NCI-H1092 (cell line): Measurements from ENCODE around the gene MAL.

Experiments
- DNase-seq: peaks from one replicate; lab custom pipeline; 2025; lab: John Stamatoyannopoulos, UW

Gene MAL

DNA sequence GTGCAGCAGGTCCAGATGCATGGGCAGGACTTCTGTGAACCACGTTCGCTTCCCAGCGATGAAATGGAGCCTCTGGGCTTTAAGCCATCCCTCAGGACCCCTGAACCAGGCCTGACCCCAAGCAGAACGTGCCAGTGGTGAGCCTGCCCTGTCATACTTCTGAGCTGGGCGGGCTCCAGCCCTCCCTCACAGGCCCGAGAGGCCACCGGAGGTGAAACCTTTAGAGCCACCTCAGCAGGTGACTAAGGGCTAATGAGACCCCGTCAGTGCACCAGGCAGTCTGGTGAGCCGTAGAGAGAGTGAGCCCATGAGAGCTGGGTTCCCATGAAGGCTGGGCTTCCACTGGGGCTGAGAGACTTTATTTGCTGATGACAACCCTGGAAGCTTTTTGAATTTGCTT lies 8.9 kb upstream of the MAL start:
- no peak for DNase-seq

DNA sequence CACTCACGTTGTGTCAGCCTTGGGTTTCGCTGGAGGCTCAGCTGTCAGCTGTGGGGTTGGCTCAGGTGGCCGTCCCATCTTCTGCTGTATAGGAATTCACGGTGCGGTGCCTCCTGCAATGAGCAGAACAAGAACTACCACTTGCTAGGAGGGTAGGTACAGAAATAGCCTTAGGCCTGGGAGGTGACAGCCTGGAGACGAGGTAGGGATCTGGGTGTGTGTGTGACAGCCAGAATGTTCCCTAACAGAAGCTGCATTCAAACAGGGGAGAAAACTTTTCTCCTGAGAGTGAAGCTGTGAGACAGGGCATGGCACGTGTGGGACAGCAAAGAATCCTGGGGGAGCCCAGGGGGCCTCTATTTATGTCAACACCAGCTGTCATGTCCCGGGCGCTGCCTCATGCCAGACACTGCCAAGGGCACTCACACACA lies 8.4 kb upstream of the MAL start:
- no peak for DNase-seq

DNA sequence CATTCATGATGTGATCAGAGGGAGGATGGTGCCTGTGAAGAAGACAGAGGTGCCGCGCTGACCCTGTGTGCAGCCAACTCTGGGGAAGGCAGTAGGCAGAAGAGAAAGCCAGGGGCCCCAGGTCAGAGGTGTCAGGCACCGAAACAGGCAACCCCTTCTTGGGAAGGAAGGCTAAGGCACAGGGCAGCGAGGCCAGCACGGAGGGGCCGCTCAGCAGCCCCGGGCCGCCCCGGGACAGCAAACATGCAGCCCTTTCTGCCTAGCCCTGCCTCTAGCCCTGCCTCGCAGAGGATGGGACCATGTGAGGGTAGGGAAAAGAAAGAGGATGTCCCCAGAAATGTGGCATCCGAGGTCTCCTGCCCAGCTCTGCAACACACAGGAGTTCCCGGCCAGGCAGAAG lies 7.7 kb upstream of the MAL start:
- no peak for DNase-seq

DNA sequence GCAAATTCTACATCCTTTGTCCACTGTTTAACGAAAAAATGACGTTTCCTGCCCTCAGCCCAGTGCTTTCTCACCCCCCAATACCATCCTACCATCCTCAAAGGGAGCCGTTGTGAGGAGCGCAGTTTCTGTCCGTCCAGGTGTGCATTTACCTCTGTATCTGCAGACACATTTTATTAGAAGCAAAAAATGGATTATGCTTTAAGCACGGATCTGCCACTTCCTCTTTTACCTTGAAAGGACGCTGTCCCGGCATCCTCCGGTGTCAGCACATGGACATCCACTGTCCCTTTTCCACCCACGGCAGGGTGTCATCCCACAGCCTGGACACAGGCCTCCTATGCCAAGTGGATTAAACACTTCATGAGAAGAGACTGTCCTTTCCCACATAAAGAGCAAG lies 7.2 kb upstream of the MAL start:
- DNase-seq, result no peak

DNA sequence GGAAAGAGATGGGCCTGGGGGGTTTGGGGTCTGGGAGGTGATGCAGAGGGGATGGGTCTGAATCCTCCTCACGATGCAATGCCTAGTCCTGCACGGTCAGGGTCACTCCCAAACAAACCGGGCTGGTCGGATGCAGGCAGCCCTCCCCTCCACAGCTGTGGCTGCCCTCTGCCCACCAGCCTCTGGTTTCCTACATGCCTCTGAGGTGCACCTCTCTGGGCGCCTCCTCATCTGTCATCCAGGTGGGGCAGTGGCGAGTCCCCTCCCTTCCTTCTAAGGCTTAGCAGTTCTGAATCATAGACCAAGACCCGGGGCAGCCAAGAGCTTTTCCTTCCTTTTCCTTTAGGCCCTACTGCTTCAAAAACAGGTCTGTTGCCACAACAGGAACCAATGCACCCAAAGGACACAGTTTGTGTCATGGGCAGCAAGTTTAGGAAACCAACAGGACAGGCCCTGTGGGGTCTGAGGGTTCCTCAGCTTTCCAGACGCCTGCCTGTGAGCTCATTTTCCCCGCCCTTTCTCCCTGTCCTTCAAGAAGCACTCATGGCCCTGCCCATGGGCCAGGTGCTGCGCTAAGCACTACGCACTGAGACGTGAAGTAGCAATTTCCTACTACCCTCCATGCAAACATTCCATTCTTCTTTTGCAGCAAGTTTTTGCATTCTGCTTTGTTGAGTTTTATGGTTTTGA lies 6.5 kb upstream of the MAL start:
- DNase-seq, result no peak

DNA sequence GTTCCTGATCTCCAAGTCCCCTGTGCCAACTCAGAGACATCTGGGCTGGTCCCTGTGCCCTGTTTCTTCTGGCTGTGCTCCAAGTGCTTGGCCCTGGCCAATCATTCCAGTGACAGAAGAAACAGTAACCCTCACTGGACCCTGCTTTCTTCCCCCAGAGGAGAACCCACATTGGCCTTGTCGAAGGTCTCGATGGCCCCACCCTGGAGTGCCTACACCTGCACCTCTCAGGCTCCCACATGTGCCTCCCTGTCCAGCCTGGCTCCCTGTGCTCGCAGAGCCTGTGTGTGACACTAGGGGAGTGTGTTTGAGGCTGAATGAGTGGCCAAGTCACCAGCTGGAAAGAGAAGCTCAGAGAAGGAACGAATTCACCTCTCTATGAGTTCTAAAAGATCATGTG lies 5.9 kb upstream of the MAL start:
- DNase-seq, result no peak

DNA sequence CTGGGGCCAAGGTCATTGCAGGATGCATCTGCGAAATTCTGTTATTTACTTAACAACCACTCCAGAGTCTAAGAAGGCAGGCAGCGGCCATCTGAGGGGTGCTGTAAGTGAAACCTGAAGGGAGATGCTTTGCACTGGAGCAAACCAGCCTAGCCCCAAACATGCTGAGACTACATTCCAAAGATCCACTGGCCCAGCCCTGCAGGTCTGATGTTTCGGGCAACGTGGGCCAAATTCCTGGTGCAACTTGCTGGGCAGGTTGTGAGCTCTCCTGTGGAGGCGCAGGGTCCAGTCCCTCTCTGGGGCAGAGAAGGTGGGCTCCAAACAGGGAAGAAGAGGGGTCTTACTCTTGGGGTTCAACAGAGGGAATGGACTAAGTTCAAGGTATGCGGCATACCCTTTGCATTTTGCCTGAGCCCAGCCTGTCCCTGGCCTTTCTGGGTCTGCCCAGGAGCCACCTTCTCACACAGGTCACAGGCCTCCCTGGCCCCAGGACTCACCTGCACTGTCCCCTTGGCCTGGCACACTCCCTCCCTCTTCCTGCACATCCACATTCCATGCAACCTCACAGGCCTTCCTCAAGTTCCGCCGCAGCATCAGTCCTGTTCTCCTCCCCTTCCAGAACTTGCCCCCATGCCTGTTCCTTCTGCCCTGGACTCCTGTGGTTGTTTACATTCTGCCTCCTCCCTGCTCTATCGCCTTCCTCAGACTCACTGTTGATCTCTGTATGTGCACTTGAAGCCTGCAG lies 5.1 kb upstream of the MAL start:
- no peak for DNase-seq

DNA sequence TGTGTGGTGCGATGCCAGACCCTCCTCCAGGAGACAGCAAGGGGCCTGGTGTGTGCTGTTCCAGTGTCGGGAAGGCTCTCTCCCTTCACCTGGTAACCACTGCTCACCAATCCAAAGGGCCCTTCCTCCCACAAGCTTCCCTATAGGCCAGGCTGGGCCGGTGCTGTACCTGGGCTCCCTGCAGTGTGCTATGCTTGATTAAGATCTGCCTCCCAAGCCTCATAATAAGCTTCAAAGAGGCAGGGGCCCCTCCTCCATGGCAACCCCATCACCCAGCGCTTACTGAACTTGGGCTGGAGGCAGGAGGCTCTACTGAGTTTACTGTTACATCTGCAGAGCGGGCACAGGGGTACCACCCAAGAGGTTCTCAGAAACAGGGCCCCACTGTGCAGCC lies 4.5 kb upstream of the MAL start:
- no peak for DNase-seq

DNA sequence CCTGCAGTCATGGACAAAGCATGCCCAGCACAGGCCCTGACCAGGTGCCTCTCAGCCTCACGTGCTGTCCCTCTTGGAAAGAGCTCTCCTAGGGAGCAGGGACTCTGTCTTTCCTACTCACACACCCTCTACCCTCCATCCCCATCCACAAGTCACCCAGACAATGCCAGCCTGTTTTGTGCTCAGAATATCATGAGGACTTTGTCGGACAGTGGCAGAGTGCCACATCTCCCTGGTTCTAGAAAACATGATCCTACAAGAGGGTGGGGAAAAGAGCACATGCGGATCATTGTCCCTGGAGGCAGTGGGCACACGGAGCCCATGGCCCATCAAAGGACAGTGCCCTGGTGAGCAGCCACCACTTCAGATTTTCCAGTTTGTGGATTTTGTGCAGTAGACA lies 3.7 kb upstream of the MAL start:
- no peak for DNase-seq

DNA sequence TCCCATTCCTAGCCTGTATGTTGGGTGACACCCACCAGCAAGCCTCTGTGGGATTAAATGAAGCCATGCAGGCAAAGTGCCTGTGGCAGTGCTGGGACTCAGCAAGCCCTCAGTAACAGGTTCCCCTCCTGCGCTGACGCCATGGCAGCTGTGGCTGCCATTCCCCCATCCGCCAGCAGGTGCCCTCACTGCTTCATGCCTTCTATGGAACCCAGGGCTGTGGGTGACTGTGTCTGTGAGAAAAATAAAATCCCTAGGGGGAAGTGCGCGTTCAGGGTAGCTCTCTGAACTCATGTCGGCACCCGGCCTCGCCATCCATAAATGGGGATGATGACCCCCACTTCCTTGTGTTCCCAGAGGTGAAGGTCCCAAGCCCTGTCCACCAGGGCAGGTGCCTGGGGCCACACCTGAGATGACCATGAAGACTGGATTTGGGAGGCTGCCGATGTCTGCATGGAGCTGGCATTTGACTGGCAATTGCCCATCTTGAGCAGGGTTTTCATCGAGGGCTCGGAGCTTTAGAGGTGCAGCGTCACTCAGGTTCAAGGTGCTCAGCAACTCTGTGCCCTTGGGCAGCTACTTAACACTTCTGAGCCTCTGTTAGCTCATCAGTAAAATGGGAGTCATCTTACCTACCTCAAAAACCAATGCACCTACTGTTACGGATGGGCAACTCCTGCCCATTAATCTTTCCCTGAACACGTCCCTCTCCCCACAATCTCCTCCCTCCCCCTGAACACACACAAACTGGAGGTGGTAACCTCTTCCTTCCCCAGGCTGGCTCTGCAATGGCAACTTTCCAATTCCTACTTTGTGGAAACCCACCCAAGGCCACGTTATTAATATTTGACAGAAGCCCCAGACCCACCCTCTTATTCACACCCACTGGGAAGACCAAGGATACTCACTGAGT lies 2.9 kb upstream of the MAL start:
- peak; percentile 48 for DNase-seq

DNA sequence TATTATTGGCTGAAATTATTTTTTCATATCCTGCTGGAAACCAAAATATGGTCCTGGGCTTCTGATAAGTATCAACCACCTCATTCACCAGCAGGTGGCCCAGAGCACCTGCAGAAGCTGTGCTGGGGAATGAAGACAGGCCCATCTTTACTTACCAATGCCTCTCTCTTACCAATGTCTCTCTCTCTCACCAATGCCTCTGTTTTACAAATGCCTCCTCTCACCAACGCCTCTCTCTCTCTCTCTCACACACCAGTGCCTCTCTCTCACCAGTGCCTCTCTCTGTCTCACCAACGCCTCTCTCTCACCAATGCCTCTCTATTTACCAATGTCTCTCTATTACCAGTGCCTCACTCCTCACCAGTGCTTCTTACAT lies 2.3 kb upstream of the MAL start:
- no peak for DNase-seq

DNA sequence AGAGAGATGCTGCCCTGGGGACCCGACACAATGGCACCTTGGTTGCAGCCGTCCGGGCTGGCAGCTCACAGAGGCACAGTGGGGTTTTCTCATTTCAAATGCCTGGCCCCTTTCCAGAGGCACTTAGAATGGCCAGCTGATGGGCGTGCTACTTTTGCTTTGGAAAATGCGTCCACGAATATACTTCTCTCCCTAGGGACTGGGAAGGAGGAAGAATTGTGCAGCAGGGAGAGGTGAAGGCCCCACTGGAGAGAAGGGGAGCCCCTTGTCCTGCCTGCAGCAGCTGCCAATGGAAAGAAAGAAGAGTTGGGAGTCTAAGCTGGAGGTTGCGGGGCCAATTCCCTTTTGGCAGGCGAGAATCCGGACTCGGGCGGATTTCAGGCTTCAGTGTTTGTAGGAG lies 1.1 kb upstream of the MAL start:
- DNase-seq, result no peak

DNA sequence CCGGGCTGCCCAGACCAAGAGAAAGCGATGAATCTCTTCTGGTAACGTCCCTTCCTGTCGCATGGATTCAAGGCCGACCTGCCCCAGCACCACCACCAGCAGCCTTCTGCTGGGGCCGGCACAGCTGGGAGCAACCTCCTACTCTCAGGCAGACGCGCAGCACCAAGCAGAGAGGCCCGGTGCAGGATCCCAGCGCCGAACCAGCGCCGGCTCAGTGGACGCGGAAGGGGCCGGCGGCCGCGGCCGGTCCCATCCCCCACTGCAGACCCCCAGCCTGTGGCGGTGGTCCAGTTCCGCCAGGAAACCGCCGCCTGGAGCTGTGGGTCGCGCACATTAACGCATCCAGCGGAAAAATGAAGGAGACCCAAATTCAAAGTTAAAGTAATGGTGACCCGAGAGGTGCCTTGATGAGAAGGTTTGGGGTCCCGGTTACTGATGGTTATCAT lies 525 bp upstream of the MAL start:
- no peak for DNase-seq

DNA sequence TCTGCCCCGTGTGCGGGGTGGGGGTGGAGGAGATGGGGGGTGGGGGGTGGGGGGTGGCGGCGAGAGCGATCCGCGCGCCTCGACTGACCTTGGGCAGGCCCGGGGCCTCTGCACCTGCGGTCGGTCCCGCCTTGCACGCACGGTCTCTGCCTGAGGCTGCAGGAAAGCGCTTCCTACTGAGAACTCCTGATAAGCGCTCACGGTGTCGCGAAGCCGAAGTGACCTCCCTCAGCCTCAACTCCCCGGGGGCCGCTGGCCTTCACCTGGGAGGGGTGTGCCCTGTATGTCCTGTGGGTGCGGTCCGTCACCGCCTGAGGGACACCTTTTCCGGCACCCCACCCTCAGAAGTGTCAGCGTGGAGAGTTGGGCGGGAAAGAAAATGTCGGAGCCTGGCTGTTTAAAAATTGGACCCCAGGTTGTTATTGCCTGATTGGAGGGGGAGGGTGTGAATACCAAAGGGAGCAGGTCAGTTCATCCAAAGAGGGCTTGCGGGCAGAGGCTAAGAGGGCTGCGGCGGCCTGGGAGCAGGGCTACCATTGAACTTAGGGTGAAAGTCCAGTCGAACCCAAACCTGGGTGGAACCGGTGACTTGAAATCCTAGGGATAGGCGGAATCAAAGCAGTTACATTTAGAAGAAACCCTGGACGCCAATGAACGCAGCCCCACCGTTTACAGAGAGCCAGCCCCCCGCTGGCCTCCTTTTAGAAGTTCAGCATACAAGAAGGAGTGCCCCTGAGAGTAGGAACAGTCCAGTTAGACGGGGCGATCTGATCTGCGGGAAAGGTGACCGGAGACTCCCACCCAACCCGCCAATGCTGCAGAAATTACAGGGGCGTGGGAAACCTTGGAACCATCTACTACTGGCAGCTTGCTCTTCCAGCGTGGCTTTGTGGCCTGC lies 1.2 kb downstream of the MAL start:
- no peak for DNase-seq

DNA sequence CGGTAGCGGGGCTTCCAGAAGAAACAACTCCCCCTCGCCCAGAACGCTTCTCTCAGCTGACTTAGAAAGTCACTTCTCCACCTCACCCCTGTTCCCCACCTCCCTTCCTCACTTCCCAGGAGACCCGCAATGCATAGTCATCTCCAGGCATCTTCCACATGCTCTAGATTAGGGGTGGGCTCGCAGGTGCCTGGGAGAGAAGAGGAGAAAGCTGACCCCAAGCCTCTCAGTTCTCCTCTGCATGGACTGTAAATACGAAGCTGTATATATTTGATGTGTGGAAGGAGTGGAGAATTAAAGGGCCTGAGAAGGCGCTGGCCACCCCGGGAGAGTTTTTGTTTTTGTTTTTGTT lies 1.8 kb downstream of the MAL start:
- no peak for DNase-seq

DNA sequence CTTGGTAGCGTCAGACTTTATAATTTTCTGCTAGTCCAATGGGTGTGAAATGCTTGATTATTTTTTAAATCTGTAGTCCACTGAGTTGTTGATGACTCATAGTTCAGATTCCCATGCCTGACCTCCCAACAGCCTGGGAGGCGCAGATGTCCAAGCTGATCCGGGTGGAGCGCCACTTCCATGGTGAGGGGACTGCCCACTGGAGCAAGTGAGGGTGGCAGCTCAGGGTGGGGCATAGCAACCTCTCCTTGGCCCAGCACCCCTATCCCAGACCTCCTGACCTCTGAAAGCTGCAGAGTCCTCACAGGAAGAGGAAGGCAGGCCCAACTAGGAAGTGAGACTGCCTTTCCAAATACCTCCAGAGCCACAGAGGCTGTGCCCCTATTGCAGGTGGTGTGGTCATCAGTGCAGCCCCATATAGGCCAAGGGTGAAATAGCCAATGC lies 4.4 kb downstream of the MAL start:
- DNase-seq, result no peak

DNA sequence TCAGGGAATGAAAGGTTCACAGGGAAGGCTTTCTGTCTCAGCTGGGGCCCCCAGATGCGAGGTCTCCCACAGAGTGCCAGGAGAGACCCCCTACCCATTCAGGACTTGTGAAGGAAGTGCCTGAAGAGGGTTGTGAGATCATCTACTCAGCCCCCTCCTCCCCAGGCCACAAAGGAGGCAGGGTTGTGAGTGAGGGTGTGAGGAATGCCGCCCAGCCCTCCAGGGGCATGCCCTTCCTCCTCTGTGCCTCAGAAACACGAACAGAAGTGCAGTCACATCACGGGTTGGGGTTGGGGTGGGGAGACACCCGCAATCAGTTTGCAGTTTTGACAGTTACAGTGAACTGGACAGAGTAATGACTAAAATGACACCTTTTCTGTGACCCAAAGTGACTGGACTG lies 5.0 kb downstream of the MAL start:
- no peak for DNase-seq

DNA sequence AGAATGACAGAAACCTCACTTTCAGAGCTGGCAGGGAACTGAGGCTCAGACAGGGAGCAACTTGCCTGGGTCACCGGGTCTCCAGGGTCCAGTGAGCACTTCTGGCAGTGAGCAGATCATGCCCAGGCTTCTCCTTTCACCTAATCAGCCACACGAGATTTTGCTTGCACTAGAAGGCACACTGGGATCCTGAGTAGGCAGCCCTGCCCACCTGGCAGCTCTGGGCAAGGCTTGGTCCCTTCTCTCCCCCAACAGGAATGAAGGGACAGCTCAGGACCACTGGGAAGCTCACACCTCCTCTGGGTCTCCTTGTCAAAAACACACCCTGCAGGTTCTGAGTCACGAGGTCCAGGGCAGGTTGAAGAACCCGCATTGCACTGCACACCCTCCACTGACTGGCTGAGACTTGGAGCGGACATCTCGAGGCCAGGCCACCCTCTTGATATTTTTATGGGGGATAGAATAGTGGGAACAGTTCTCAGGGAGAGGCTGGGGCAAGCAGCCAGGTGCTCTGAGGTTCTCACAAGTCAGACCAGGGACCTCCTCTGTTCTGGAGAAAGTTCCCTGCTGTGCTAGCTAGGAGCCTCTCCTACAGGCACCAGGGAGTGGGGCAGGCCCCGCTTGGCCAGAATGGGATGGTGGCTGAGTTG lies 5.7 kb downstream of the MAL start:
- no peak for DNase-seq

DNA sequence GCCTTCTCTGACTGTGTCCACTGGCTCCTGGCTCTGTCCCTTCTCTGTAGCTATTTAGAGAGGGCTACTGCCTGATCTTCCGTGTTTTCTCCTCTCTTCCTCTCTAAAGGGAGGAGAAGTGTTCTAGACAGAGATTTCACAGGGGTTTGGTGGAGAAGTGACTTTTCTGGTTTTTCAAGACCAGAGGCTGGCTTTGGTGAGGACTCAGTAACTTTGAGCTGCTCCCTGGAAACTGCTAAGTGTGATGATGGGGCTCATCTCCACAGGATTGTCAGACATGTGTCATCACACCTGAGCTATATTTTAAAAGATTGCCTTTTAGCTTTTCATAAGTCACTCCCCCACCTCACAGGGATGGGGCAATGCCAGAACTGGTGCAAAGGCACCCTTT lies 6.2 kb downstream of the MAL start:
- no peak for DNase-seq

DNA sequence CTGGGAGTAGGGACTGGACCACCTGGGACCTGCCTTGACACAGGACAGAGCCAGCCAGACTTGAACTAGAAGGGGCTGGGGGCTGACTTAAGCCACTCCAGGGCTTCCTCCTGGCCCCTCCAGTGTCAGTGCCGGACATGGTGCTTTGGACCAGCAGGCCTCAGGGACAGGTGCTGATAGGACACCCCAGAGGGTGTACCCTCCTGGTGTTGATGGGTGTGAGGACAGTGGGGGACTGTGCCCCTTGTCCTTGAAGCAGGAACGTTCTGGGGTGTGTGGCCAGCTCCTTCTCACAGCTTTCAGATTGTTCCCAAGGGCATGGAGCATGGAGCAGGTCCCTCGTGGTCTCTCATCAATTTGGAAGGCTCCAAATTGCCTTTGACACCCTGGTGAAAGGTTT lies 6.8 kb downstream of the MAL start:
- DNase-seq, result no peak

DNA sequence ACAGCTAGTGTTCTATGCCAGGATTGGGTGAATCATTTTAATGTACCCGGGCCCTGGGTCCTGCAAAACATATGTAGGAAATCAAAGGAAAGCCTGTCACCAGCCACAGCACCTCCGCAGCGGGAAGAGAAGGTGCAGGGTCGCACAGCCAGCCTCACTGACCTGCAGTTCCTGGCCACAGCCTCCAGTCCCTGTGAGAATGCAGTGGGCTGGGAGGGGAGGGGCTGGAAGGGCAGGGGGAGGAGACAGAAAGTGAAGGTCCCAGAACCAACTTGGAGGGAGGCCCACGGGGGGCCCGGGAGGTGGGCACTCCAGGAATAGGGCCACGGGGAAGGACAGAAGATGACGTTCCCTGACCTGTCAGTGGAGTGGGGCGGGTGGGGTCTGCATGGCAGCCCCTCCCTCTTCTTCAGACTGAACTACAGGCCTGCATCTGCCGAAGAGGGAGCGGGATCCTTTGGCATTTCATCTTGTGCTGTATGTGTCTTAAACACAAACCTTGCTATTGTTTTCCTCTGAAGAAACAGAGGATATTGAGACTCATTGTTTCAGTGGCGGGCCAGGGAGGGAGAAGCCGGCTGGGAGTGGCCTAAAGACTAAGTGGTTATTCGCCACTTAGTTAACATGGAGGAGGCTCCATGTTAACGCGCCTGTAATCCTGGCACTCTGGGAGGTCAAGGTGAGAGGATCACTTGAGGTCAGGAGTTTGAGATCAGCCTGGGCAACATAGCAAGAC lies 7.5 kb downstream of the MAL start:
- no peak for DNase-seq
